Right hindlimb (tissue), 1 donor: ENCODE results near the gene KRTAP9-8.
"Not testable (repeated sequence)": the region's sequence is repeated elsewhere in the genome, so short reads cannot be mapped to it uniquely, and the experiment has no call there.

Experiments
- DNase-seq: peaks from one replicate; pipeline ENCODE4 v3.0.0-alpha.2; 2018

The KRTAP9-8 gene

DNA sequence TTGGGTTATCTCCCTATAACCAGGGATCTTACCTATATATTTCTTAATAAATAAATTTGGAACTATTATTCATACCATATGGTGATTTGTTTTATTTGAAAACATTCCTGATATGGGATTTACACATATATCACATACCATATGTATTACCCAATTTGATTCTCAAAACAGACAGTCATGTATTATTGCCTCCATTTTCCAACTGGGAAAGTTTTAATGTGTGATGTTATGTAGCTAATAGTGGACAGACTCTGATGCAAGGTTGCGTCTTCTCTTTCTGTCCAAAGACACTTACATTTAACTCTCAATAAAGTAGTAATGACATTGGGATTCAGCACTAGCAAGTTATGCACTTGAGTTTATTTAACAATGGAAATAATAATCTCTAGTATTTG is 18.5 kb downstream of the KRTAP9-8 start:
- no peak for DNase-seq

DNA sequence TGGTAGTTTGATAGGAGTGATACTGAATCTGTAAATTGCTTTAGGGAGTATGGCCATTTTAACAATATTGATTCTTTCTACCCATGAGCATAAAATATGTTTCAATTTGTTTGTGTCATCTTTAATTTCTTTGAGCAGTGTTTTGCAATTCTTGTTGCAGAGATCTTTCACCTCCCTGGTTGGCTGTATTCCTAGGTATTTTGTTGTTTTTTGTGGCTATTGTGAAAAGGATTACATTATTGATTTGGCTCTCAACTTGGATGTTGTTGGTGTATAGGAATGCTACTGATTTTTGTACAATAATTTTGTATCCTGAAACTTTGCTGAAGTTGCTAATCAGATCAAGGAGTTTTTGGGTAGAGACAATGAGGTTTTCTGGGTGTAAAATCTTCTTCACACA is 20.6 kb downstream of the KRTAP9-8 start:
- DNase-seq = no peak

DNA sequence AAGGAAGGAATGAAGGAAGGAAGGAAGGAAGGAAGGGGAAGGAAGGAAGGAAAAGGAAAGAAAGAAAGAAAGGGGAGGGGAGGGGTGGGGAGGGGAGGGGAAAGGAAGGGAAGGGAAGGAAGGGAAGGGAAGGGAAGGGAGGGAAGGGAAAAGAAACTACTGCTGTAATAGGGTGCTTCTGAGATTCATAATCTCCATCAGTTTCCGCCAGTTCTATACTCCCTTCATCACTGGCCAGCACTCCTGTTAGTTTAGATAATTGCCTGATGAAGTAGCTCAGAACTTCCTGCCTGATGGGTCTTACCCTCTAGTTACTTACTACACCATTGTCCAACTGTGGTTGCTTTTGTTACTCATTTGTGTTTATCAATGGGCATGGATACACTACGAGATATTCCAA is 25.4 kb downstream of the KRTAP9-8 start:
- no peak for DNase-seq

- no peak for DNase-seq
Measured at GRCh38 chr17:41264599-41264998, 26.8 kb downstream of the KRTAP9-8 start.

GRCh38 chr17:41265078-41265477 is 27.3 kb downstream of the KRTAP9-8 start, which contains the start of gene KRTAP9-6:
KRTAP9-6 (plus strand) TSS chr17:41265378; CDS start chr17:41265378, 0 bp downstream.
- DNase-seq = no peak

DNA sequence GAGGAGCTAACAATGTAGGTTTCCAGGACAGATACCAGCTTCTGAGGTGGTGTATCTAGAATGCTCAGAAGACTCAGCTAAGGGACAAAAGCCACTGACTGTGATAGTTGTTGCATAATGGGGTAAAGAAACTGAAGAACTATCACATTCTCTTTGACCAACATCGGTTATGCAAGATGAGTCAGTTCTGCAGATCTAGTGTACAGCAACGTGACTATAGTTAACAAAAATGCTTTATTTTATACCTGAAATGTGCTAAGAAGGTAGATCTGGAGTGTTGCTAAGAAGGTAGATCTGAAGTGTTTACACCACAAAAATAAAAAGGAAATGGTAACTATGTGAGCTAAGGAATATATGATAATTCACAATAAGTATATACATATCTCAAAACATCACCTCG is 29.9 kb downstream of the KRTAP9-8 start:
- DNase-seq = no peak

GRCh38 chr17:41271323-41271722 is 33.5 kb downstream of the KRTAP9-8 start:
- DNase-seq = not testable (repeated sequence)

- DNase-seq = no peak
Measured at GRCh38 chr17:41271858-41272257, 34.1 kb downstream of the KRTAP9-8 start.

- DNase-seq = not testable (repeated sequence)
Measured at GRCh38 chr17:41275648-41276190, 37.9 kb downstream of the KRTAP9-8 start, which contains the start of gene KRTAP9-7. KRTAP9-7 (plus strand) TSS chr17:41275698; CDS start chr17:41275698, 0 bp downstream.

DNA sequence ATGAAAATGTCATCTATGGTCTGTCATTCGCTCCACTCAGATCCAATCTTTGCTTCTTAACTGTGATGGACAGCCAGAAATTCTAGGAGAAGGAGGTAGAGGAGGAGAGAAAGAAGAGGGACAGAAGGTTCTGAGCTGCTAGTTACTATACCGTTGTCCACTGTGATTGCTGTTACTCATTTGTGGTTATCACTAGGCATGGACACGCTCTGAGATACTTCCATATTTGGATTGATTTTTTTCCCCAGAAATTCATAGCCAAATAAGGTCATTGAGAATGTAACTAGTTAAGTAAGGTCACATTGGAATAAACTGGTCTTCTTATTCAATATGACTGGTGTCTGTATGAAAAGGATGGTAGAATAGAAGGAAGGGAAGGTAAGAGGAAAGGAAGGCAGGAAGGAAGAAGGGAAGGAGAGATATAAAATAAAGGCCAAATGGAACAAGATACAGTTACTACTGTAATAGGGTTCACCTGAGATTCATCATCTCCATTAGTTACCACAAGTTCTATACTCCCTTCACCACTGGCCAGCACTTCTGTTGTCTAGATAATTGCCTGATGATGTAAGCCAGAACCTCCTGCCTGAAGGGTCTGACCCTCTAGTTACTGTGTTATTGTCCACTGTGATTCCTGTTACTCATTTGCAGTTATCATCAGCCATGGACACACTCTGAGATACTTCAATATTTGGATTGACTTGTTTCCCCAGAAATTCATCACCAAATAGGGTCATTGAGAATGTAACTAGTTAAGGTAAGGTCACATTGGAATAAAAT is 40.6 kb downstream of the KRTAP9-8 start:
- DNase-seq = no peak

DNA sequence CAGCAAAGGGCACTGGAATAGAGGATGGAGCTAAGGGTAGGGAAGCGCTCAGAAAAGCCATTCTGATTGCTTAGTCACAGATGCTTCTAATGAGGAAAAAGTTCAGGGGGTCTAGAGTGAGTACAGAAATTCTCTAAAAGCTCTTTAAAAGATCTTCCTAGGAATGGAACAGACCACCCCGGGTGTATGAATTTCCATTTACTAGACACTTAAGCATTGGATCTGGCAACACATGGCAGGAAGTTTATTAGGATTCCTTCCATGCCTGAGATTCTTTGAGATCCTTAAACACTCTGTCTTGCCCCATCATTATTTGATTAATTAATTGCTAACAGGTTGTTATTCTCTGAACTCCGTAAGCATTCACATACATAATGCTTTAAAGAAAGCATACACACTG is 46.2 kb downstream of the KRTAP9-8 start:
- DNase-seq = no peak

DNA sequence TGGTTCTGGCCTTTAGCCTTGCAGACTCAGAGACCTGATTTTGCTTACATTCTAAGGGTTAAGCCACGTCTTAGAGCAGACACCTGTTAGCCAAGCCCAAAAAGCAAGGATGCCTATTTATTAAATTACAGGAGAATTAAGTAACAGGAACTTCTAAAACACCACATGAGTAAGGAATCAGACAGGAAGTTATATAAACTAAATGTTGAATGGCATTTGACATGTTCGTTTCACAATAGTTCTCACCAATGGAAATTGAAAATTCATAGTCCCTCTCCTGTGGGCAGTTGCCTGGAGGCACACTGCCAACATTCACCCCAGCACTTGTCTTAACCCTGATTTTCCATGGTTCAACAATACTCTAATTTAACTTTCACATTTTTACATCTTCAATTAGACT is 46.7 kb downstream of the KRTAP9-8 start:
- no peak for DNase-seq

- no peak for DNase-seq
Measured at GRCh38 chr17:41287050-41287449, 49.3 kb downstream of the KRTAP9-8 start.
